A673 (cell line): ENCODE results near the gene PIGX. TPM values are rescaled to one million over a fixed set of nuclear protein-coding genes. Genes with fewer than 3 reads are reported as not detected.
"Not testable (repeated sequence)": the region's sequence is repeated elsewhere in the genome, so short reads cannot be mapped to it uniquely, and the experiment has no call there.

Experiments used
- BruUV-seq: library from RNA; stranded (reverse); fragments of 400-500 nt; replicated peaks from 2 replicates; lab custom pipeline; 2021; lab: Mats Ljungman, UMichigan
- CTCF ChIA-PET: fragments of 300-600 bp; sonication (Branson Sonifier 250); formaldehyde crosslinking; loops from one replicate; lab custom pipeline; 2022; ENCODE audit warnings: antibody characterized with exemption; lab: Charles Lee
- POLR2A ChIA-PET: fragments of 300-600 bp; sonication (Branson Sonifier 250); formaldehyde crosslinking; loops from one replicate; lab custom pipeline; 2022; ENCODE audit warnings: antibody characterized with exemption; ENCODE audit not compliant: low non-redundant PET; lab: Charles Lee
- DNase-seq: peaks from one replicate; pipeline ENCODE4 v3.0.0-alpha.2; 2015; ENCODE audit warnings: low spot score
- H3K27ac ChIP-seq: fragments of 200-600 bp; sonication (generic); 2 replicates; pipeline ENCODE4 v1.5.1; 2016; ENCODE audit warnings: mixed run types, low read depth, mild to moderate bottlenecking, mixed read lengths, antibody characterized with exemption, low read length; ENCODE audit not compliant: poor library complexity, severe bottlenecking
- H3K27me3 ChIP-seq: fragments of 200-600 bp; sonication (generic); replicated peaks from 2 replicates; pipeline ENCODE4 v1.6.1; 2017; ENCODE audit warnings: mixed run types, low read depth, mild to moderate bottlenecking, mixed read lengths, antibody characterized with exemption, low read length; ENCODE audit not compliant: insufficient read depth, poor library complexity
- H3K36me3 ChIP-seq: fragments of 200-600 bp; sonication (generic); 2 replicates; pipeline ENCODE4 v1.6.1; 2016; ENCODE audit warnings: mixed run types, mild to moderate bottlenecking, mixed read lengths, antibody characterized with exemption, low read length; ENCODE audit not compliant: insufficient read depth, poor library complexity, severe bottlenecking
- H3K4me1 ChIP-seq: fragments of 200-600 bp; sonication (generic); 2 replicates; pipeline ENCODE4 v1.6.1; 2017; ENCODE audit warnings: mixed run types, mild to moderate bottlenecking, mixed read lengths, antibody characterized with exemption, low read length; ENCODE audit not compliant: insufficient read depth, poor library complexity, severe bottlenecking
- H3K4me3 ChIP-seq: fragments of 200-600 bp; sonication (generic); 2 replicates; pipeline ENCODE4 v1.5.1; 2016; ENCODE audit warnings: low read depth, mixed run types, mild to moderate bottlenecking, mixed read lengths, low read length; ENCODE audit not compliant: poor library complexity, severe bottlenecking
- H3K9me3 ChIP-seq: fragments of 200-600 bp; sonication (generic); 2 replicates; pipeline ENCODE4 v1.6.1; 2016; ENCODE audit warnings: mixed run types, low read depth, mild to moderate bottlenecking, mixed read lengths, antibody characterized with exemption, low read length; ENCODE audit not compliant: poor library complexity, severe bottlenecking
- CTCF ChIP-seq: fragments of 300-800, 200-600 bp; sonication (generic); conservative IDR thresholded peaks from 2 replicates; pipeline ENCODE4 v1.5.1; 2017; ENCODE audit warnings: low read depth, mild to moderate bottlenecking, antibody characterized with exemption, low read length, moderate library complexity, mixed read lengths
- EZH2 ChIP-seq: fragments of 200-600 bp; sonication (generic); IDR thresholded peaks from 2 replicates; pipeline ENCODE4 v1.6.1; 2017; ENCODE audit warnings: borderline replicate concordance, low read depth, mild to moderate bottlenecking, mixed read lengths, antibody characterized with exemption, low read length; ENCODE audit not compliant: poor library complexity, severe bottlenecking
- intact Hi-C: fragments of 100-400 bp; cut with micrococcal nuclease; formaldehyde crosslinking; loops from one replicate; pipeline ENCODE4 v1.10.0; 2022; ENCODE audit not compliant: unreplicated experiment
- total RNA-seq: library from RNA; stranded (reverse); gene quantifications from 2 replicates; pipeline ENCODE4 v1.2.3, GENCODE V29; 2021

PIGX gene
- total RNA-seq, 1 experiment from 2014 or later = 59.1 TPM

GRCh38 chr3:196741249-196741889, 29.2 kb downstream of the PIGX start:
- H3K4me3 ChIP-seq = peak overlapping the region; percentile 95
- H3K27me3 ChIP-seq = no peaks in the 10 kb centered on the region
- POLR2A ChIA-PET = no interaction called here
- BruUV-seq = TSS peak; percentile 62
- DNase-seq = no peak
- CTCF ChIA-PET = no interaction called here
- H3K36me3 ChIP-seq = peaks cover 6% of the 10 kb centered on the region
- H3K4me1 ChIP-seq = peaks cover 9% of the 10 kb centered on the region
- no peaks in the 10 kb centered on the region for H3K9me3 ChIP-seq
- peak overlapping the region; percentile 97 for H3K27ac ChIP-seq
- intact Hi-C loops = no loop called here
- TF ChIP-seq EZH2 (no peak), CTCF (no peak)

GRCh38 chr3:196743569-196743968, 31.4 kb downstream of the PIGX start:
- POLR2A ChIA-PET, H3K27ac ChIP-seq, H3K4me3 ChIP-seq, intact Hi-C loops, H3K27me3 ChIP-seq, H3K4me1 ChIP-seq, H3K9me3 ChIP-seq, CTCF ChIA-PET, BruUV-seq, DNase-seq: not testable (repeated sequence)
- peaks cover 16% of the 10 kb centered on the region for H3K36me3 ChIP-seq

- DNase-seq = no peak
- Histone ChIP-seq H3K9me3 (peaks cover 3% of the 10 kb centered on the region), H3K36me3 (peaks cover 19% of the 10 kb centered on the region), H3K27me3 (no peaks in the 10 kb centered on the region), H3K4me1 (no peaks in the 10 kb centered on the region), H3K27ac (no peak overlapping the region), H3K4me3 (no peak overlapping the region)
- BruUV-seq = no TSS peak
- ChIA-PET POLR2A (no interaction called here), CTCF (no interaction called here)
- intact Hi-C loops = no loop called here
- TF ChIP-seq EZH2 = no peak
- no peak for TF ChIP-seq CTCF
Observed at GRCh38 chr3:196749125-196749524, 36.9 kb downstream of the PIGX start.

- no peak overlapping the region for H3K27ac ChIP-seq
- TF ChIP-seq EZH2 (no peak), CTCF (no peak)
- CTCF ChIA-PET = no interaction called here
- H3K4me3 ChIP-seq = no peak overlapping the region
- no peaks in the 10 kb centered on the region for H3K27me3 ChIP-seq
- BruUV-seq = no TSS peak
- POLR2A ChIA-PET = interaction anchor here (0.6 kb wide), 1 partner anchor 43 kb away, joined by 3 read pairs; no protein-coding TSS in a partner anchor
- no peak for DNase-seq
- no peaks in the 10 kb centered on the region for H3K4me1 ChIP-seq
- H3K36me3 ChIP-seq = peaks cover 10% of the 10 kb centered on the region
- intact Hi-C loops = no loop called here
- peaks cover 15% of the 10 kb centered on the region for H3K9me3 ChIP-seq
Observed at GRCh38 chr3:196753201-196753600, 41.0 kb downstream of the PIGX start.
